ENCODE results near the gene ATP11C.

Gene ATP11C

DNA sequence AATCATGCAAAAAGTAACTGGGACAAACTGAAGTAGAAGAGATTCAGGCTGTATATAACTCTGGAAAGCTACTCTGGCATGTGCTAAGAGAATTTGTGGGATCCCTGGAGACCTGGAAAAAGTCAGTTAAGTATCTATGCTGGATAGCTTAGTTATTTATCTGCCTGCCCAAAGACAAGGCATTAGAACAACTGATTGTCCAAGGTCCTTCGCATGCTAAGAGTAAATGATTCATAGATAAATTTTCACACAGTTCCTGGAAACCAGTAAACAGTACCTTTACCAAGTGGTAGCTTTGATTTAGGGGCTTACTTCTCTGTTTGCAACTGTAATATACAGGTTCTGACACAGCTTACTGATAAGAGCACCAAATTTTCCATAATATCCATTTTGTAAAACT, 104.8 kb downstream of the ATP11C start:
- TF ChIP-seq, protein P1, sequence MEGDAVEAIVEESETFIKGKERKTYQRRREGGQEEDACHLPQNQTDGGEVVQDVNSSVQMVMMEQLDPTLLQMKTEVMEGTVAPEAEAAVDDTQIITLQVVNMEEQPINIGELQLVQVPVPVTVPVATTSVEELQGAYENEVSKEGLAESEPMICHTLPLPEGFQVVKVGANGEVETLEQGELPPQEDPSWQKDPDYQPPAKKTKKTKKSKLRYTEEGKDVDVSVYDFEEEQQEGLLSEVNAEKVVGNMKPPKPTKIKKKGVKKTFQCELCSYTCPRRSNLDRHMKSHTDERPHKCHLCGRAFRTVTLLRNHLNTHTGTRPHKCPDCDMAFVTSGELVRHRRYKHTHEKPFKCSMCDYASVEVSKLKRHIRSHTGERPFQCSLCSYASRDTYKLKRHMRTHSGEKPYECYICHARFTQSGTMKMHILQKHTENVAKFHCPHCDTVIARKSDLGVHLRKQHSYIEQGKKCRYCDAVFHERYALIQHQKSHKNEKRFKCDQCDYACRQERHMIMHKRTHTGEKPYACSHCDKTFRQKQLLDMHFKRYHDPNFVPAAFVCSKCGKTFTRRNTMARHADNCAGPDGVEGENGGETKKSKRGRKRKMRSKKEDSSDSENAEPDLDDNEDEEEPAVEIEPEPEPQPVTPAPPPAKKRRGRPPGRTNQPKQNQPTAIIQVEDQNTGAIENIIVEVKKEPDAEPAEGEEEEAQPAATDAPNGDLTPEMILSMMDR (IDR thresholded peaks at IDR 0.05; ENCODE audit: insufficient read depth, low read length, poor library complexity, severe bottlenecking), result no peak
- Histone ChIP-seq H3K27me3 (replicated peaks; ENCODE audit: control insufficient read depth, insufficient read depth, low read length) (no peaks in the 10 kb centered on the region), H3K36me3 (ENCODE audit: control insufficient read depth, insufficient read depth, low read length) (no peaks in the 10 kb centered on the region), H3K4me3 (replicated peaks; ENCODE audit: low read depth, low read length) (no peak overlapping the region)
- no peak for DNase-seq (ENCODE audit: extremely low read depth, insufficient read length)

DNA sequence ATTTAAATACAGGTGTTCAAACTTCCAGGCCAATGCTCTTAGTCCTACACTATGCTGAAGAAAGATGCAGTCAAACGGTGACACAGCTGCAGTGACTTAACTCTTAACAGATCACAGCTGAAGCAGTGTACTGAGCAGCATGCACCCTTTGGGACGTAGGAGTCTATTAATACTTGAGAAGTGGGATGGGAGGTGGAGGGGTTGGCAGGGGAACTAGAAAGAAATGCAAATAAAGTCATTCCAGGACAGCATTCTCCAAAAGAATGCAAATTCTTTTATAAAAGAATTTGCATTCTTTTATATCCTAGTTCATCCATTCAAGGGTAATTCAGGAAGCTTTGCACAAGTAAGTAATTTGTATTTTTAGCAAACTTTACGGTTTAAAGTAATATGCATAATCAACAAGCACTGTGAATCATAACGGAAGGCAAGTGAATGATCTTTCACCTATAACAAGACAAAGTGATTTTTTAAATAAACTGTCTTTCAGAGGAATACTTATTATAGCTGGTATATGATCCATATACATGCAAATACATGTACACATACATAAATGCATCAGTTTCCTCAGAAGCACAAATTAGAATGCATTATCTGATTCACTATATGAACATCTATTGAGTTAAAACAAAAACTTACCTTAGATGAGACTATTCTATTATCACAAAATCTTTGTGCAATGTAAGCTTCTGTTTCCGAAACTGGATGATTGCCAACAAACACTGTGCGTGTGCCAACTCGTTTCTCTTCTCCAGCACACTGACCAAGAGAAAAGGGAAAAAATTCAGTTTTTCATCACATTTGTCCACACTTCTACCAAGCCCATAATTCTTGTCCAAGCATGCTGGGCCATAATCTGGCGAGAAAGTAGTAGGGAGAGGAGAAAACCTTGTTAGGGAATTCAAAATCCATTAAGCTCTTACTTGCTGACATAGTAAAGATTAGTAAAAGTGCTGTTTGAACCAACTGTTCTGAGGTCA, 106.5 kb downstream of the ATP11C start:
- TF ChIP-seq, protein P1 (IDR thresholded peaks at IDR 0.05; ENCODE audit: insufficient read depth, low read length, poor library complexity, severe bottlenecking), result no peak
- Histone ChIP-seq H3K36me3 (ENCODE audit: control insufficient read depth, insufficient read depth, low read length) (no peaks in the 10 kb centered on the region), H3K27me3 (replicated peaks; ENCODE audit: control insufficient read depth, insufficient read depth, low read length) (no peaks in the 10 kb centered on the region), H3K4me3 (replicated peaks; ENCODE audit: low read depth, low read length) (no peak overlapping the region)
- DNase-seq (ENCODE audit: extremely low read depth, insufficient read length), result no peak

DNA sequence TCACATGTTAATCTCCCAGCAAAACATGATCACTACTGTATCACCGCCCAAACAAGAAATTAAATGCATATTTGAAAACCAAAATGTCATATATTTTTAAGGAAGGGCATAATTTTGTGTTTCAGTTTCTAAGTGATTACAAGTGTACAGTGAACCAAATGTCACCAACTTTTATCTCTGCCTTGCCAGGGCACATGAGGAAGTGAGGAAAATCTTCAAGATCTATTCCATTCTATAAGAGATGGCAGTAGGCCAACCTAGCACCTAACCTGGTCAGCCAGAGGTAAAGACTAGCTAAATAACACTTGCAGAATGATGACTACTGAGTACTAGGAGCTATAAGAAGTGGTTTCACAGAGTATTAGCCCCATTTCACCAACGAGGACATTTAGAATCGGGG, 107.2 kb downstream of the ATP11C start:
- TF ChIP-seq, protein P1 (IDR thresholded peaks at IDR 0.05; ENCODE audit: insufficient read depth, low read length, poor library complexity, severe bottlenecking), result no peak
- Histone ChIP-seq H3K27me3 (replicated peaks; ENCODE audit: control insufficient read depth, insufficient read depth, low read length) (no peaks in the 10 kb centered on the region), H3K36me3 (ENCODE audit: control insufficient read depth, insufficient read depth, low read length) (no peaks in the 10 kb centered on the region), H3K4me3 (replicated peaks; ENCODE audit: low read depth, low read length) (no peak overlapping the region)
- DNase-seq (ENCODE audit: extremely low read depth, insufficient read length), result no peak

DNA sequence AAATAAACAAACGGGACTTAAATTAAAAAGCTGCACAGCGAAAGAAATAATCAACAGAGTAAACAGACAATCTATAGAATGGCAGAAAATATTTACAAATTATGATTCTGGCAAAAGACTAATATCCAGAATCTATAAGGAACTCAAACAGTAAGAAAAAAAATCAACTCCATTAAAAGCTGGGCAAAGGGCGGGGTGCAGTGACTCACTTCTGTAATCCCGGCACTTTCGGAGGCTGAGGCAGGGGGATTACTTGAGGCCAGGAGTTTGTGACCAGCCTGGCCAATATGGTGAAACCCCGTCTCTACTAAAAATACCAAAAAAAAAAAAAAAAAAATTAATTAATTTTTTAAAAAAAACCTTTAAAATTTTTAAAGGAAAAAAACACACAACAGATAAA, 109.0 kb downstream of the ATP11C start:
- H3K27me3 ChIP-seq (replicated peaks; ENCODE audit: control insufficient read depth, insufficient read depth, low read length), result no peaks in the 10 kb centered on the region
- H3K4me3 ChIP-seq (replicated peaks; ENCODE audit: low read depth, low read length), result no peak overlapping the region
- TF ChIP-seq, protein P1 (IDR thresholded peaks at IDR 0.05; ENCODE audit: insufficient read depth, low read length, poor library complexity, severe bottlenecking), result no peak
- H3K36me3 ChIP-seq (ENCODE audit: control insufficient read depth, insufficient read depth, low read length), result no peaks in the 10 kb centered on the region
- DNase-seq (ENCODE audit: extremely low read depth, insufficient read length), result no peak

DNA sequence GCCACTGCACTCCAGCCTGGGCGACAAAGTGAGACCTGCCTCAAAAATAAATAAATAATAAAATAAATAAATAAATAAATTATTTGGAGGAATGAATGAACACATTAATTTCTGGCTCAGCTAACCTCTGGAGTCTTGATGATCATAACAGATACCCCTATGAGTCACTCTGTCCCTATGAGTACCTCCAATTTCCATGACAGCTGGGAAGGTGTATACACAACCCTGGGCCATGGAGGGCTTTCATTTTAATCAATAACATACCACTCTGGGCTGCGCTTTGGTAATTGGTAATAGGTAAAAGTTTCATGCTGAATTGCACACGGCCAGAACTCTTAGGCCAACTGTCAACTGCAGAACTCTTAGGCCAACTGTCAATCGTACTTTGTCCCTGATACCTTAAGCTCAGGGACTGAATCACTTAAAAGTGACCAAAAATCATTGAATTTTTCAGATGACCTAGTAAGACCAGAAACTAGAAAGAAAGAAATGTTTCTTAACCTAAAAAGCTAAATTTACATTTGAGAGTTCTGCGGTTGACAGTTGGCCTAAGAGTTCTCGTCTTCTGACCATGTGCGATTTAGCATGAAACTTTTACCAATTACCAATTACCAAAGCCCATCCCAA, 112.4 kb downstream of the ATP11C start:
- no peak for DNase-seq (ENCODE audit: extremely low read depth, insufficient read length)
- no peaks in the 10 kb centered on the region for H3K36me3 ChIP-seq (ENCODE audit: control insufficient read depth, insufficient read depth, low read length)
- H3K27me3 ChIP-seq (replicated peaks; ENCODE audit: control insufficient read depth, insufficient read depth, low read length), result no peaks in the 10 kb centered on the region
- TF ChIP-seq, protein P1 (IDR thresholded peaks at IDR 0.05; ENCODE audit: insufficient read depth, low read length, poor library complexity, severe bottlenecking), result no peak
- H3K4me3 ChIP-seq (replicated peaks; ENCODE audit: low read depth, low read length), result no peak overlapping the region

All from GM06990 (cell line).